ENCODE results near the gene WDFY4.

WDFY4 gene

GRCh38 chr10:48639632-48640031, 45.0 kb upstream of the WDFY4 start:
- TF ChIP-seq YY1 (IDR thresholded peaks at IDR 0.05; ENCODE audit: low read depth) (no peak), ZBTB7A (IDR thresholded peaks at IDR 0.05; ENCODE audit: low read depth) (no peak), NFIC (IDR thresholded peaks at IDR 0.05) (no peak), RAD21 (IDR thresholded peaks at IDR 0.05; ENCODE audit: low read depth) (no peak), EGR1 (IDR thresholded peaks at IDR 0.05) (no peak), REST (IDR thresholded peaks at IDR 0.05; ENCODE audit: low read depth) (no peak), TAF1 (IDR thresholded peaks at IDR 0.05; ENCODE audit: low read depth) (no peak), USF1 (IDR thresholded peaks at IDR 0.05) (no peak), FOXM1 (IDR thresholded peaks at IDR 0.05; ENCODE audit: borderline replicate concordance, low read depth) (no peak), EP300 (IDR thresholded peaks at IDR 0.05; ENCODE audit: borderline replicate concordance) (no peak)

GRCh38 chr10:48640326-48640725, 44.3 kb upstream of the WDFY4 start:
- TF ChIP-seq FOXM1 (IDR thresholded peaks at IDR 0.05; ENCODE audit: borderline replicate concordance, low read depth) (no peak), TEAD4 (IDR thresholded peaks at IDR 0.05) (no peak), TCF12 (IDR thresholded peaks at IDR 0.05; ENCODE audit: low read depth) (no peak), MAX (IDR thresholded peaks at IDR 0.05) (no peak), TAF1 (IDR thresholded peaks at IDR 0.05; ENCODE audit: low read depth) (no peak), REST (IDR thresholded peaks at IDR 0.05; ENCODE audit: low read depth) (no peak), EGR1 (IDR thresholded peaks at IDR 0.05) (no peak)

- no peak for TF ChIP-seq TEAD4 (IDR thresholded peaks at IDR 0.05)
- no peak for TF ChIP-seq CEBPB (IDR thresholded peaks at IDR 0.05)
- no peak for TF ChIP-seq EP300 (IDR thresholded peaks at IDR 0.05; ENCODE audit: borderline replicate concordance)
- TF ChIP-seq NFIC (IDR thresholded peaks at IDR 0.05) = no peak
- no peak for TF ChIP-seq CREB1 (IDR thresholded peaks at IDR 0.05; ENCODE audit: low read depth)
- no peak for TF ChIP-seq EGR1 (IDR thresholded peaks at IDR 0.05)
- no peak for TF ChIP-seq MAX (IDR thresholded peaks at IDR 0.05)
- no peak for TF ChIP-seq RAD21 (IDR thresholded peaks at IDR 0.05; ENCODE audit: low read depth)
- no peak for TF ChIP-seq YY1 (IDR thresholded peaks at IDR 0.05; ENCODE audit: low read depth)
- no peak for TF ChIP-seq TAF1 (IDR thresholded peaks at IDR 0.05; ENCODE audit: low read depth)
- no peak for TF ChIP-seq USF1 (IDR thresholded peaks at IDR 0.05)
Observed at GRCh38 chr10:48645600-48645999, 39.1 kb upstream of the WDFY4 start.

- TF ChIP-seq TCF12 (IDR thresholded peaks at IDR 0.05; ENCODE audit: low read depth) (no peak), CEBPB (IDR thresholded peaks at IDR 0.05) (no peak), CREB1 (IDR thresholded peaks at IDR 0.05; ENCODE audit: low read depth) (no peak), MAX (IDR thresholded peaks at IDR 0.05) (no peak), ZBTB7A (IDR thresholded peaks at IDR 0.05; ENCODE audit: low read depth) (no peak), EP300 (IDR thresholded peaks at IDR 0.05; ENCODE audit: borderline replicate concordance) (no peak), REST (IDR thresholded peaks at IDR 0.05; ENCODE audit: low read depth) (no peak), TAF1 (IDR thresholded peaks at IDR 0.05; ENCODE audit: low read depth) (no peak), NFIC (IDR thresholded peaks at IDR 0.05) (no peak), FOXM1 (IDR thresholded peaks at IDR 0.05; ENCODE audit: borderline replicate concordance, low read depth) (no peak), USF1 (IDR thresholded peaks at IDR 0.05) (no peak), TEAD4 (IDR thresholded peaks at IDR 0.05) (no peak), RAD21 (IDR thresholded peaks at IDR 0.05; ENCODE audit: low read depth) (no peak), EGR1 (IDR thresholded peaks at IDR 0.05) (no peak), YY1 (IDR thresholded peaks at IDR 0.05; ENCODE audit: low read depth) (no peak)
Observed at GRCh38 chr10:48648172-48648942, 36.3 kb upstream of the WDFY4 start.

Data from Ishikawa (cell line).